Nephron progenitor cell (in vitro differentiated cells): Measurements from ENCODE around the gene PAPOLA.

ENCODE experiments used
- DNase-seq: peaks from one replicate; pipeline ENCODE4 v3.0.0; 2021
- H3K27ac Mint-ChIP-seq: 2 replicates; pipeline ENCODE4 v1.8.0; 2021; ENCODE audit warnings: mild to moderate bottlenecking, moderate library complexity, mixed read lengths
- H3K27me3 Mint-ChIP-seq: 2 replicates; pipeline ENCODE4 v1.8.0; 2021; ENCODE audit warnings: mild to moderate bottlenecking, low read depth, mixed read lengths; ENCODE audit not compliant: poor library complexity
- H3K36me3 Mint-ChIP-seq: 2 replicates; pipeline ENCODE4 v1.8.0; 2021; ENCODE audit warnings: low read depth, mixed read lengths
- H3K4me1 Mint-ChIP-seq: 2 replicates; pipeline ENCODE4 v1.8.0; 2021; ENCODE audit warnings: mixed read lengths
- H3K4me3 Mint-ChIP-seq: 2 replicates; pipeline ENCODE4 v1.8.0; 2021; ENCODE audit warnings: mild to moderate bottlenecking, moderate library complexity, mixed read lengths
- H3K9me3 Mint-ChIP-seq: 2 replicates; pipeline ENCODE4 v1.8.0; 2021; ENCODE audit warnings: mild to moderate bottlenecking, moderate library complexity, mixed read lengths
- CTCF ChIP-seq: fragments of 200-600 bp; sonication (generic); IDR thresholded peaks from 2 replicates; pipeline ENCODE4 v1.5.0; 2021; ENCODE audit warnings: antibody characterized with exemption

The PAPOLA gene

GRCh38 chr14:96579358-96579757 lies 77.2 kb downstream of the PAPOLA start:
- Mint-ChIP-seq H3K4me3 (no peak overlapping the region), H3K4me1 (peaks cover 55% of the 10 kb centered on the region), H3K36me3 (no peaks in the 10 kb centered on the region), H3K27me3 (peaks cover 18% of the 10 kb centered on the region), H3K9me3 (no peaks in the 10 kb centered on the region), H3K27ac (no peak overlapping the region)
- no peak for DNase-seq
- no peak for TF ChIP-seq CTCF

- TF ChIP-seq CTCF = no peak
- H3K27ac Mint-ChIP-seq = no peak overlapping the region
- H3K27me3 Mint-ChIP-seq = peaks cover 18% of the 10 kb centered on the region
- peaks cover 53% of the 10 kb centered on the region for H3K4me1 Mint-ChIP-seq
- H3K4me3 Mint-ChIP-seq = no peak overlapping the region
- no peaks in the 10 kb centered on the region for H3K9me3 Mint-ChIP-seq
- DNase-seq = no peak
- no peaks in the 10 kb centered on the region for H3K36me3 Mint-ChIP-seq
Observed at GRCh38 chr14:96579855-96580254, 77.7 kb downstream of the PAPOLA start.

- DNase-seq = no peak
- no peak for TF ChIP-seq CTCF
- H3K4me3 Mint-ChIP-seq = no peak overlapping the region
- peaks cover 18% of the 10 kb centered on the region for H3K27me3 Mint-ChIP-seq
- no peaks in the 10 kb centered on the region for H3K9me3 Mint-ChIP-seq
- peaks cover 54% of the 10 kb centered on the region for H3K4me1 Mint-ChIP-seq
- no peaks in the 10 kb centered on the region for H3K36me3 Mint-ChIP-seq
- H3K27ac Mint-ChIP-seq = no peak overlapping the region
Observed at GRCh38 chr14:96580566-96580965, 78.4 kb downstream of the PAPOLA start.

- H3K36me3 Mint-ChIP-seq = no peaks in the 10 kb centered on the region
- peaks cover 18% of the 10 kb centered on the region for H3K27me3 Mint-ChIP-seq
- H3K4me3 Mint-ChIP-seq = no peak overlapping the region
- H3K9me3 Mint-ChIP-seq = no peaks in the 10 kb centered on the region
- peaks cover 58% of the 10 kb centered on the region for H3K4me1 Mint-ChIP-seq
- no peak for TF ChIP-seq CTCF
- no peak overlapping the region for H3K27ac Mint-ChIP-seq
- no peak for DNase-seq
Observed at GRCh38 chr14:96581026-96581425, 78.8 kb downstream of the PAPOLA start.

GRCh38 chr14:96581902-96582301 lies 79.7 kb downstream of the PAPOLA start:
- Mint-ChIP-seq H3K4me3 (no peak overlapping the region), H3K27ac (no peak overlapping the region), H3K36me3 (no peaks in the 10 kb centered on the region), H3K4me1 (peaks cover 64% of the 10 kb centered on the region), H3K9me3 (no peaks in the 10 kb centered on the region), H3K27me3 (peaks cover 18% of the 10 kb centered on the region)
- peak; percentile 41 for DNase-seq
- TF ChIP-seq CTCF = no peak

GRCh38 chr14:96582411-96582961 lies 80.3 kb downstream of the PAPOLA start:
- peaks cover 18% of the 10 kb centered on the region for H3K27me3 Mint-ChIP-seq
- H3K36me3 Mint-ChIP-seq = no peaks in the 10 kb centered on the region
- no peak overlapping the region for H3K27ac Mint-ChIP-seq
- H3K9me3 Mint-ChIP-seq = no peaks in the 10 kb centered on the region
- no peak for DNase-seq
- TF ChIP-seq CTCF = no peak
- H3K4me1 Mint-ChIP-seq = peaks cover 63% of the 10 kb centered on the region
- no peak overlapping the region for H3K4me3 Mint-ChIP-seq
